Neural progenitor cell (in vitro differentiated cells): ENCODE results near the gene MRPS25.

Experiments
- CTCF ChIP-seq: fragments of 200-600 bp; sonication (generic); IDR thresholded peaks from 2 replicates; pipeline ENCODE4 v1.5.1; 2017; ENCODE audit warnings: antibody characterized with exemption, mild to moderate bottlenecking
- EZH2 ChIP-seq: fragments of 200-600 bp; sonication (generic); IDR thresholded peaks from 2 replicates; pipeline ENCODE4 v1.6.1; 2017; ENCODE audit warnings: antibody characterized with exemption, mild to moderate bottlenecking, moderate library complexity

DNA sequence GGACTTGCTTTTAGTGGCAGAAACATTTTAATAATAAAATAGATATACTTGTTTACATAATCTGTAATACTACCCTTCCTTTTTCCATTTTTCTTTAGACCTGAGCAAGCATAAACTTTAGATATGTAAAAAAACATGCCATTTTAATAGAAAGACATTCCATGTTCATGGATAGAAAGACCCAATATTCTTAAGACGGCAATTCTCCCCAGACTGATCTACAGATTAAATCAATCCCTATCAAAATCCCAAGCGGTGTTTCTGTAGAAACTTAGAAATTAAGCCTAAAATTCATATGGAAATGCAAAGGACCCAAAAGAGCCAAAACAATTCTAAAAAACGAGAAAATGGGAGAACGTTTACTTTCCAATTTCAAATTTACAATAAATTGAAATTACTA is 11.6 kb downstream of the MRPS25 start:
- TF ChIP-seq CTCF: no peak
- TF ChIP-seq EZH2: no peak
